Endothelial cell of umbilical vein (primary cell): Measurements from ENCODE around the gene LYVE1. TPM values are rescaled to one million over a fixed set of nuclear protein-coding genes. Genes with fewer than 3 reads are reported as not detected.
A peak's percentile ranks its signal among the peaks of the same experiment; 100 is the strongest.

Experiments
- BruUV-seq: library from RNA; stranded (reverse); fragments of 400-500 nt; replicated peaks from 2 replicates; lab custom pipeline; 2021; lab: Mats Ljungman, UMichigan
- CTCF ChIA-PET: fragments of 300-600, 350-600 bp; sonication (Branson Sonifier 250); formaldehyde crosslinking; loops from one replicate; lab custom pipeline; 2021; ENCODE audit warnings: antibody characterized with exemption, inconsistent platforms; lab: Charles Lee
- POLR2A ChIA-PET: fragments of 300-600, 350-600 bp; sonication (Branson Sonifier 250); formaldehyde crosslinking; loops from one replicate; lab custom pipeline; 2021; ENCODE audit warnings: antibody characterized with exemption, inconsistent platforms; lab: Charles Lee
- DNase-seq: peaks from one replicate; pipeline ENCODE4 v3.0.0-alpha.2; 2011; ENCODE audit warnings: low read depth, low spot score
- FAIRE-seq: peaks from 2 replicates; lab custom pipeline; 2011; peaks lifted over from hg19 to GRCh38; lab: Jason Lieb, UNC
- H2AFZ ChIP-seq: 2 replicates; pipeline ENCODE4 v1.6.0; 2012; ENCODE audit warnings: low read depth, low read length, control low read depth, inconsistent platforms
- H3K27ac ChIP-seq: 2 replicates; pipeline ENCODE4 v1.5.1; 2011; ENCODE audit warnings: low read depth, mild to moderate bottlenecking, control low read depth, low read length, moderate library complexity; ENCODE audit not compliant: insufficient read depth
- H3K27me3 ChIP-seq, 2 experiments: 2 replicates each; pipeline versions ENCODE4 v1.6.0 to v1.6.1; 2011; ENCODE audit warnings: low read length in 2 of 2, mixed read lengths in 1 of 2; ENCODE audit not compliant: control insufficient read depth in 2 of 2, insufficient read depth in 2 of 2
- H3K36me3 ChIP-seq, 2 experiments: 2 replicates in 1 of 2; 3 replicates in 1 of 2; pipeline ENCODE4 v1.5.1; 2011; ENCODE audit warnings: low read length in 2 of 2, mild to moderate bottlenecking in 1 of 2, moderate library complexity in 1 of 2; ENCODE audit not compliant: control insufficient read depth in 2 of 2, insufficient read depth in 2 of 2; ENCODE audit errors: extremely low read depth in 1 of 2
- H3K4me1 ChIP-seq: 3 replicates; pipeline ENCODE4 v1.5.1; 2011; ENCODE audit warnings: mild to moderate bottlenecking, low read length; ENCODE audit not compliant: control insufficient read depth, insufficient read depth; ENCODE audit errors: extremely low read depth
- H3K4me2 ChIP-seq: 2 replicates; pipeline ENCODE4 v1.6.1; 2011; ENCODE audit warnings: low read length, control low read depth, mixed read lengths; ENCODE audit not compliant: insufficient read depth
- H3K4me3 ChIP-seq, 3 experiments: fragments of 200-600 bp in 1 of 3; sonication (generic), shearing (Covaris generic) in 1 of 3; replicated peaks in 1 of 3; 2 replicates each; pipeline ENCODE4 v1.5.1; 2011 to 2016; ENCODE audit warnings: control low read depth in 3 of 3, low read length in 3 of 3, mild to moderate bottlenecking in 2 of 3, inconsistent platforms in 1 of 3, low read depth in 1 of 3, moderate library complexity in 1 of 3; ENCODE audit not compliant: insufficient read depth in 1 of 3
- H3K79me2 ChIP-seq: 2 replicates; pipeline ENCODE4 v1.6.0; 2012; ENCODE audit warnings: low read length, inconsistent platforms; ENCODE audit not compliant: control insufficient read depth, insufficient read depth
- H3K9ac ChIP-seq: replicated peaks from 2 replicates; pipeline ENCODE3; 2011; ENCODE audit warnings: low read length, control low read depth; ENCODE audit not compliant: insufficient read depth; ENCODE audit errors: extremely low read depth
- H3K9me1 ChIP-seq: replicated peaks from 3 replicates; pipeline ENCODE4 v1.6.0; 2011; ENCODE audit warnings: mild to moderate bottlenecking, low read length; ENCODE audit not compliant: control insufficient read depth, insufficient read depth; ENCODE audit errors: extremely low read depth
- H3K9me3 ChIP-seq: replicated peaks from 2 replicates; pipeline ENCODE4 v1.5.1; 2012; ENCODE audit warnings: low read length, inconsistent platforms; ENCODE audit not compliant: control insufficient read depth, insufficient read depth
- H4K20me1 ChIP-seq: replicated peaks from 2 replicates; pipeline ENCODE3; 2011; ENCODE audit warnings: mild to moderate bottlenecking, low read length; ENCODE audit not compliant: control insufficient read depth, insufficient read depth; ENCODE audit errors: extremely low read depth
- CTCF ChIP-seq, 2 donors: IDR thresholded peaks; 1 replicate in 1 of 2; 2 replicates in 1 of 2; pipeline ENCODE4 v1.5.1; 2011; ENCODE audit warnings: low read length in 2 of 2, mild to moderate bottlenecking in 2 of 2, moderate library complexity in 2 of 2, control low read depth in 1 of 2, inconsistent platforms in 1 of 2, low read depth in 1 of 2; ENCODE audit not compliant: insufficient read depth in 1 of 2; ENCODE audit errors: extremely low read depth in 1 of 2
- EZH2 ChIP-seq: IDR thresholded peaks from 2 replicates; pipeline ENCODE4 v1.6.1; 2012; ENCODE audit warnings: borderline replicate concordance, low read depth, mild to moderate bottlenecking, moderate library complexity, low read length, inconsistent platforms; ENCODE audit not compliant: severe bottlenecking
- FOS ChIP-seq: IDR thresholded peaks from 2 replicates; pipeline ENCODE4 v1.6.1; 2011; ENCODE audit warnings: mild to moderate bottlenecking, low read length, moderate library complexity, borderline replicate concordance; ENCODE audit not compliant: insufficient read depth
- GATA2 ChIP-seq: IDR thresholded peaks from 2 replicates; pipeline ENCODE4 v1.7.0; 2011; ENCODE audit warnings: low read depth, mild to moderate bottlenecking, moderate library complexity, mixed read lengths, low read length; ENCODE audit not compliant: insufficient read length, insufficient read depth
- JUN ChIP-seq: IDR thresholded peaks from 2 replicates; pipeline ENCODE4 v1.6.1; 2011; ENCODE audit warnings: borderline replicate concordance, low read depth; ENCODE audit not compliant: insufficient read length, insufficient read depth
- MAX ChIP-seq: IDR thresholded peaks from 2 replicates; pipeline ENCODE4 v1.6.1; 2011; ENCODE audit not compliant: insufficient read depth, insufficient read length
- MYC ChIP-seq: IDR thresholded peaks from one replicate; pipeline ENCODE4 v1.6.1; 2011; ENCODE audit warnings: mild to moderate bottlenecking, low read depth, low read length
- POLR2A ChIP-seq: IDR thresholded peaks from 2 replicates; pipeline ENCODE4 v1.6.1; 2012; ENCODE audit warnings: low read depth, mild to moderate bottlenecking, control low read depth, low read length
- POLR2AphosphoS5 ChIP-seq: IDR thresholded peaks from 2 replicates; pipeline ENCODE4 v1.6.1; 2012; ENCODE audit warnings: low read depth, mild to moderate bottlenecking, control low read depth, low read length, moderate library complexity; ENCODE audit not compliant: insufficient read depth
- dilution Hi-C: fragments of 300-500 bp; cut with MboI; formaldehyde crosslinking; loops from one replicate; pipeline ENCODE4 v1.15.0; 2019; ENCODE audit warnings: low sequenced_read_pairs; ENCODE audit not compliant: extremely low pct_ligation_motif_present
- intact Hi-C: fragments of 100-400 bp; cut with micrococcal nuclease; formaldehyde crosslinking; loops from one replicate; pipeline ENCODE4 v1.10.0; 2022
- polyA plus RNA-seq, 4 experiments: library from polyadenylated mRNA; depleted of rRNA in 3 of 4; stranded (reverse) in 3 of 4; unstranded in 1 of 4; fragments of >200 nt; gene quantifications; 2 replicates each; pipeline versions ENCODE4 v1.2.1 to v1.2.3, GENCODE V29; 2011 to 2012; ENCODE audit warnings: missing spikeins in 1 of 4
- total RNA-seq: library from RNA; stranded (reverse); gene quantifications from 2 replicates; pipeline ENCODE4 v1.2.3, GENCODE V29; 2021

The LYVE1 gene
- total and polyA plus RNA-seq, 2 donors (not counting 3 experiments of a cell fraction or from before 2014, with no cell fraction given) = 4.6 to 7.6 TPM

DNA sequence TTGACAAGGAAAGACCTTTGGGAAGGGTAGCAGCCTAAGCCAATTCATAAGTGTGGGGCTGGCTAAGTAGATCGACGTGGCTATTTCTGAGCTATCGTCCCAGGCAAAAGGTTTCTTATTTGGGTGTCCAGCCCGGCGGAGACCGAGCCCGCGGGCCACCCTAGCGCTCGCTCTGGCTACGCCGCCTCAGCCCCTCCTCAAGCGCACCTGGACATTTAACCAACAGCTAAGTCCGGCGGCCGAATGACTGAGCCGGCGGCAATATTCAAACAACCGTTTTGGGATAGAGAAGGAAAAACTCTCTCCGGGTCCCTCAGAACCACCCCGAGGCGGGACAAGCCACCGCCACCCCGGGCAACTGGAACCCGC lies 27.9 kb downstream of the LYVE1 start:
- FAIRE-seq (no peak), DNase-seq (peak; percentile 58)
- Histone ChIP-seq H3K27ac (peak overlapping the region; percentile 50), H3K4me3 (peak overlapping the region; percentile 37 to 83 (median 59)), H4K20me1 (no peaks in the 10 kb centered on the region), H2AFZ (peak overlapping the region; percentile 63), H3K27me3 (no peaks in the 10 kb centered on the region), H3K79me2 (peaks cover 16% of the 10 kb centered on the region), H3K9ac (peak overlapping the region; percentile 82), H3K4me1 (peaks cover 10% of the 10 kb centered on the region), H3K4me2 (peak overlapping the region; percentile 95), H3K9me1 (no peaks in the 10 kb centered on the region), H3K36me3 (no peaks in the 10 kb centered on the region), H3K9me3 (no peaks in the 10 kb centered on the region)
- CTCF ChIA-PET = interaction anchor here (0.6 to 3.3 kb wide), 63 partner anchors 9 to 236 kb away, joined by 3 to 31 read pairs (median 5); partner anchors contain the start of genes ADM and LYVE1
- intact Hi-C loops = loop anchor here (2.0 to 5.0 kb wide), 2 partner anchors 66 to 878 kb away; partner anchors contain the start of gene SWAP70
- dilution Hi-C loops = no loop called here
- BruUV-seq = TSS peak; percentile 49
- POLR2A ChIA-PET = interaction anchor here (0.6 to 1.6 kb wide), 5 partner anchors 14 to 268 kb away, joined by 3 to 6 read pairs (median 4); partner anchors contain the start of genes ADM and EIF4G2
- TF ChIP-seq JUN (no peak), GATA2 (no peak), FOS (no peak)

- BruUV-seq = no TSS peak
- H3K27ac ChIP-seq = no peak overlapping the region
- H3K4me2 ChIP-seq = no peak overlapping the region
- H3K27me3 ChIP-seq = no peaks in the 10 kb centered on the region
- FAIRE-seq (no peak), DNase-seq (no peak)
- H3K4me3 ChIP-seq = no peak overlapping the region
- H3K4me1 ChIP-seq = peaks cover 10% of the 10 kb centered on the region
- H3K79me2 ChIP-seq = peaks cover 16% of the 10 kb centered on the region
- no peak overlapping the region for H3K9ac ChIP-seq
- no peaks in the 10 kb centered on the region for H4K20me1 ChIP-seq
- no peaks in the 10 kb centered on the region for H3K9me3 ChIP-seq
- H3K36me3 ChIP-seq = no peaks in the 10 kb centered on the region
- dilution Hi-C loops (no loop called here), intact Hi-C loops (no loop called here)
- H2AFZ ChIP-seq = no peak overlapping the region
- CTCF ChIA-PET = interaction anchor here (0.7 to 3.0 kb wide), 4 partner anchors 19 to 133 kb away, joined by 3 to 31 read pairs (median 3); no protein-coding TSS in a partner anchor
- no peaks in the 10 kb centered on the region for H3K9me1 ChIP-seq
- TF ChIP-seq CTCF (IDR thresholded peaks at IDR 0.05; ENCODE audit: extremely low read depth in 1 of 2, insufficient read depth in 1 of 2, low read depth in 1 of 2, low read length in 2 of 2) = no peak
- TF ChIP-seq POLR2A = no peak
- no peak for TF ChIP-seq MAX
- TF ChIP-seq EZH2 = no peak
- TF ChIP-seq JUN = no peak
- no peak for TF ChIP-seq POLR2AphosphoS5
- TF ChIP-seq GATA2 = no peak
- no peak for TF ChIP-seq MYC
- no peak for TF ChIP-seq FOS
- POLR2A ChIA-PET = no interaction called here
Measured at GRCh38 chr11:10539339-10539738, 29.1 kb downstream of the LYVE1 start.
